ENCODE results near the gene SUFU. TPM values are rescaled to one million over a fixed set of nuclear protein-coding genes. Genes with fewer than 3 reads are reported as not detected.

The SUFU gene
- total RNA-seq, 1 donor from 2014 or later = 16.9 TPM

- Mint-ChIP-seq H3K36me3 (ENCODE audit: unreplicated experiment) (peaks cover 6% of the 10 kb centered on the region), H3K27ac (ENCODE audit: unreplicated experiment) (peak overlapping the region; percentile 79)
Measured at GRCh38 chr10:102678842-102679289, 175.1 kb downstream of the SUFU start.

DNA sequence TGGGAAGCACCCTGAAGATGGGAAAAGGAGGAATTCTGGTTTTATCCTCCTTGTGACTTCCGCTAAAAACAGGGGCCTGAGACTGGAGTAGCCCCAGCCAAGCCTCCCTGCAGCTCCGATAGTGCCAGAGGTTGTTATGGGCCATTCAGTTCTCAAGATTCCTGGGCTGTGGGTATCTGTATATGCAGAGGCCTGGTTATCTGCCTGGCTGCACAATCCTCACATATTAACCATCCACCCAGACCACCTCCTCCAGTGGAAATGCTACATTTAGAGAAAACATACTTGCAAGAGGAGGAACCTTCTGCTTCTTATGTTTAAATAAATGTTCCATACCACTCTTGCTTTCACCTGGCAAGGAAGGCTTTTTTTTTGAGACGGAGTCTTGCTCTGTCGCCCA, 175.8 kb downstream of the SUFU start:
- H3K4me3 Mint-ChIP-seq (ENCODE audit: unreplicated experiment) = no peak overlapping the region
- no peak for TF ChIP-seq CTCF (IDR thresholded peaks at IDR 0.05)
- H3K27ac Mint-ChIP-seq (ENCODE audit: unreplicated experiment) = no peak overlapping the region
- no peak for DNase-seq (ENCODE audit: extremely low spot score, unreplicated experiment)
- H3K4me1 Mint-ChIP-seq (ENCODE audit: unreplicated experiment) = peaks cover 51% of the 10 kb centered on the region
- peaks cover 6% of the 10 kb centered on the region for H3K36me3 Mint-ChIP-seq (ENCODE audit: unreplicated experiment)
- no peaks in the 10 kb centered on the region for H3K9me3 Mint-ChIP-seq (ENCODE audit: unreplicated experiment)
- no peaks in the 10 kb centered on the region for H3K27me3 Mint-ChIP-seq (ENCODE audit: unreplicated experiment)

More at GRCh38 chr10:102678842-102679289, 175.1 kb downstream of the SUFU start:
- peak; percentile 90 for DNase-seq (ENCODE audit: extremely low spot score, unreplicated experiment)
- H3K9me3 Mint-ChIP-seq (ENCODE audit: unreplicated experiment) = no peaks in the 10 kb centered on the region
- peak overlapping the region; percentile 4 for H3K4me3 Mint-ChIP-seq (ENCODE audit: unreplicated experiment)
- H3K4me1 Mint-ChIP-seq (ENCODE audit: unreplicated experiment) = peaks cover 58% of the 10 kb centered on the region
- peak; percentile 79 for TF ChIP-seq CTCF (IDR thresholded peaks at IDR 0.05)
- no peaks in the 10 kb centered on the region for H3K27me3 Mint-ChIP-seq (ENCODE audit: unreplicated experiment)

DNA sequence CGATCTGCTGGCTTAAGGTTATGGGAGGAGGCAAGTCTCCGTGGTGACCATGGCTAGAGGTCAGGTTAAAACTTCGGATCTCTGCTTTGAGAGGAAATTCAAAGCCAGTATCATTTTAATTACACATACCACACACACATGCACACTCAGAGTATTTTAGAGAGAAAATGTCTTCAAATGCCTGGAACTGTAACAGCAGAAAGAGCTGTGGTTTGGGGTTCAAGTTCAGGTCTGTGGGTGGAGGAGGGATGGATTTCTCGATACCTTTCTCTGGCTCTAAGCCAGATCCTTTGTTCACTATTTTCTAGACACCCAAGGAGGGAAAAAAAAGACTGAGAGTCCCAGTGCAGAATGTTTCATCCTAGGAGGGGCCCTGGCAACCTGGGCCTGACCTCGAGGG, 177.9 kb downstream of the SUFU start:
- no peak overlapping the region for H3K27ac Mint-ChIP-seq (ENCODE audit: unreplicated experiment)
- no peaks in the 10 kb centered on the region for H3K27me3 Mint-ChIP-seq (ENCODE audit: unreplicated experiment)
- peaks cover 30% of the 10 kb centered on the region for H3K4me1 Mint-ChIP-seq (ENCODE audit: unreplicated experiment)
- no peak for DNase-seq (ENCODE audit: extremely low spot score, unreplicated experiment)
- H3K36me3 Mint-ChIP-seq (ENCODE audit: unreplicated experiment) = peaks cover 11% of the 10 kb centered on the region
- no peak overlapping the region for H3K4me3 Mint-ChIP-seq (ENCODE audit: unreplicated experiment)
- no peak for TF ChIP-seq CTCF (IDR thresholded peaks at IDR 0.05)
- no peaks in the 10 kb centered on the region for H3K9me3 Mint-ChIP-seq (ENCODE audit: unreplicated experiment)

DNA sequence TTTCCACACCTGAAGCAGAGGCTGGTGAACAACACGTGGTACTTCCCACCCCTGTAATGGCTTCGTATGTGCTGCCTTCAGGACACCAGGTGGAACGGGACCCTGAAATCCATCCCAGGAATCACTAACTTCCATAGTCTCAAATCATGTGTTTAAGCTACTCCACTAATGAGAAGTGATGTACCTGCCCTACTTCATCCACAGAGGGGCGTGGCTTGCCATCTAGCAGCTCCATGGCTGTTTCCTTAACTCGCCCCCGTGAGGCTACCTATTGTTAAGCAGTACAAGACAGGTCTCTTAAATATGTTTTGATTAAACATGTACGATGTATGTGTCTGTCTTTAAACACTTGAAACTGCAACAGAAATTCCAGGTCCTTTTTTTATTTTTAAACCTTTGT, 178.6 kb downstream of the SUFU start:
- no peak for DNase-seq (ENCODE audit: extremely low spot score, unreplicated experiment)
- TF ChIP-seq CTCF (IDR thresholded peaks at IDR 0.05) = no peak
- Mint-ChIP-seq H3K27me3 (ENCODE audit: unreplicated experiment) (no peaks in the 10 kb centered on the region), H3K9me3 (ENCODE audit: unreplicated experiment) (no peaks in the 10 kb centered on the region), H3K36me3 (ENCODE audit: unreplicated experiment) (peaks cover 11% of the 10 kb centered on the region), H3K27ac (ENCODE audit: unreplicated experiment) (no peak overlapping the region), H3K4me3 (ENCODE audit: unreplicated experiment) (no peak overlapping the region), H3K4me1 (ENCODE audit: unreplicated experiment) (peaks cover 23% of the 10 kb centered on the region)

- H3K4me1 Mint-ChIP-seq (ENCODE audit: unreplicated experiment) = peaks cover 17% of the 10 kb centered on the region
- H3K27me3 Mint-ChIP-seq (ENCODE audit: unreplicated experiment) = no peaks in the 10 kb centered on the region
- no peak for DNase-seq (ENCODE audit: extremely low spot score, unreplicated experiment)
- TF ChIP-seq CTCF (IDR thresholded peaks at IDR 0.05) = no peak
- H3K27ac Mint-ChIP-seq (ENCODE audit: unreplicated experiment) = no peak overlapping the region
- no peaks in the 10 kb centered on the region for H3K9me3 Mint-ChIP-seq (ENCODE audit: unreplicated experiment)
- H3K4me3 Mint-ChIP-seq (ENCODE audit: unreplicated experiment) = no peak overlapping the region
- peaks cover 14% of the 10 kb centered on the region for H3K36me3 Mint-ChIP-seq (ENCODE audit: unreplicated experiment)
Measured at GRCh38 chr10:102682981-102683380, 179.2 kb downstream of the SUFU start.

Other genes starting within 250 kb of the SUFU start
- 32.5 and 38.6 TPM in 2 replicates for gene NFKB2, start 108.3 kb upstream of the SUFU start, total RNA-seq
- gene PSD, start 85.2 kb upstream of the SUFU start, total RNA-seq = 0.99 and 1.8 TPM in 2 replicates
- 9.8 and 10.5 TPM in 2 replicates for gene FBXL15, start 83.1 kb upstream of the SUFU start, total RNA-seq
- 81.3 and 82.1 TPM in 2 replicates for gene CUEDC2, start 71.4 kb upstream of the SUFU start, total RNA-seq
- gene C10orf95, start 52.4 kb upstream of the SUFU start, total RNA-seq = not detected in 2 replicates
- gene ACTR1A, start 1.3 kb upstream of the SUFU start, total RNA-seq = 120 and 123 TPM in 2 replicates
- 63.9 and 66.8 TPM in 2 replicates for gene TRIM8, start 140.5 kb downstream of the SUFU start, total RNA-seq
- 11.6 and 12.6 TPM in 2 replicates for gene ARL3, start 210.4 kb downstream of the SUFU start, total RNA-seq
- gene SFXN2, start 210.7 kb downstream of the SUFU start, total RNA-seq = 6.9 and 8.1 TPM in 2 replicates
- 66.7 and 68.7 TPM in 2 replicates for gene WBP1L, start 240.0 kb downstream of the SUFU start, total RNA-seq